HEK293 (cell line): ENCODE measurements around the gene SLC19A1.

Experiments
- CTCF ChIA-PET: fragments of 350-600 bp; formaldehyde crosslinking; extraction: SDS; loops from one replicate; lab custom pipeline; 2021; ENCODE audit warnings: antibody characterized with exemption; lab: Yijun Ruan, JAX
- POLR2A ChIA-PET: fragments of 300-600 bp; formaldehyde crosslinking; extraction: SDS; loops from one replicate; lab custom pipeline; 2020; ENCODE audit warnings: antibody characterized with exemption, inconsistent platforms; lab: Yijun Ruan, JAX
- H3K27ac ChIP-seq: fragments of 200-500 bp; sonication (Bioruptor generic); 2 replicates; pipeline ENCODE4 v1.5.1; 2014; ENCODE audit warnings: low read depth, low read length, control low read depth, inconsistent platforms; ENCODE audit errors: extremely low read depth
- H3K36me3 ChIP-seq, 2 experiments: fragments of 200-500 bp in 1 of 2; sonication (Bioruptor generic) in 1 of 2; 1 replicate in 1 of 2; 2 replicates in 1 of 2; pipeline ENCODE4 v1.5.1; 2014 to 2017; ENCODE audit warnings: inconsistent platforms in 2 of 2, low read length in 2 of 2; ENCODE audit not compliant: control insufficient read depth in 2 of 2, insufficient read depth in 1 of 2
- H3K4me1 ChIP-seq: fragments of 200-500 bp; sonication (Bioruptor generic); 2 replicates; pipeline ENCODE4 v1.5.1; 2014; ENCODE audit warnings: mild to moderate bottlenecking, low read length, inconsistent platforms; ENCODE audit not compliant: control insufficient read depth, insufficient read depth
- H3K4me3 ChIP-seq: 2 replicates; pipeline ENCODE4 v1.5.1; 2011; ENCODE audit warnings: low read depth, mild to moderate bottlenecking, control low read depth, low read length, moderate library complexity
- H3K9me3 ChIP-seq: fragments of 200-500 bp; sonication (Bioruptor generic); 2 replicates; pipeline ENCODE4 v1.5.1; 2014; ENCODE audit warnings: low read depth, low read length, inconsistent platforms; ENCODE audit not compliant: control insufficient read depth, insufficient read depth
- KLF16 ChIP-seq: fragments of 450-650 bp; formaldehyde crosslinking; IDR thresholded peaks from 2 replicates; pipeline ENCODE4 v1.5.1; 2017; ENCODE audit warnings: missing biosample characterization, missing genetic modification characterization
- REPIN1 ChIP-seq: fragments of 450-650 bp; formaldehyde crosslinking; IDR thresholded peaks from 2 replicates; pipeline ENCODE4 v1.5.1; 2017; ENCODE audit warnings: missing biosample characterization, missing genetic modification characterization, low read depth
- SETDB1 ChIP-seq: IDR thresholded peaks from one replicate; pipeline ENCODE4 v1.6.1; 2017; ENCODE audit warnings: mild to moderate bottlenecking, low read length, moderate library complexity, mixed read lengths; ENCODE audit not compliant: insufficient read length
- TRIM28 ChIP-seq: IDR thresholded peaks from 2 replicates; pipeline ENCODE4 v1.6.1; 2011; ENCODE audit warnings: low read length, control low read depth, borderline replicate concordance
- ZBTB6 ChIP-seq: fragments of 450-650 bp; formaldehyde crosslinking; IDR thresholded peaks from 2 replicates; pipeline ENCODE4 v1.5.1; 2017; ENCODE audit warnings: missing biosample characterization, missing genetic modification characterization
- ZBTB8A ChIP-seq: fragments of 450-650 bp; formaldehyde crosslinking; IDR thresholded peaks from 2 replicates; pipeline ENCODE4 v1.5.1; 2016; ENCODE audit warnings: missing biosample characterization, missing genetic modification characterization
- ZFP69B ChIP-seq: fragments of 450-650 bp; formaldehyde crosslinking; IDR thresholded peaks from 2 replicates; pipeline ENCODE4 v1.5.1; 2016; ENCODE audit warnings: missing biosample characterization, missing genetic modification characterization
- ZIC2 ChIP-seq: fragments of 450-650 bp; formaldehyde crosslinking; IDR thresholded peaks from 2 replicates; pipeline ENCODE4 v1.5.1; 2016; ENCODE audit warnings: missing biosample characterization, missing genetic modification characterization
- ZNF174 ChIP-seq: fragments of 450-650 bp; formaldehyde crosslinking; IDR thresholded peaks from 2 replicates; pipeline ENCODE4 v1.5.0; 2017; ENCODE audit warnings: missing biosample characterization, mild to moderate bottlenecking, missing genetic modification characterization
- ZNF391 ChIP-seq: fragments of 450-650 bp; formaldehyde crosslinking; IDR thresholded peaks from 2 replicates; pipeline ENCODE4 v1.5.1; 2016; ENCODE audit warnings: low read depth, missing biosample characterization, missing genetic modification characterization, borderline replicate concordance
- ZNF549 ChIP-seq: fragments of 450-650 bp; IDR thresholded peaks from 2 replicates; pipeline ENCODE4 v1.5.1; 2018; ENCODE audit warnings: missing biosample characterization, missing genetic modification characterization, mild to moderate bottlenecking, inconsistent platforms, moderate library complexity
- ZNF596 ChIP-seq: fragments of 450-650 bp; IDR thresholded peaks from 2 replicates; pipeline ENCODE4 v1.5.0; 2018; ENCODE audit warnings: missing biosample characterization, mild to moderate bottlenecking, missing genetic modification characterization, moderate library complexity
- ZNF610 ChIP-seq: fragments of 450-650 bp; formaldehyde crosslinking; IDR thresholded peaks from 2 replicates; pipeline ENCODE4 v1.5.1; 2016; ENCODE audit warnings: missing biosample characterization, missing genetic modification characterization, borderline replicate concordance
- TF ChIP-seq, protein P1 (sequence below): fragments of 450-650 bp; formaldehyde crosslinking; conservative IDR thresholded peaks from 2 replicates; pipeline ENCODE4 v1.5.1; 2016; ENCODE audit warnings: low read depth, missing biosample characterization, missing genetic modification characterization
- TF ChIP-seq, protein P2 (sequence below): fragments of 450-650 bp; formaldehyde crosslinking; IDR thresholded peaks from 2 replicates; pipeline ENCODE4 v1.5.1; 2016; ENCODE audit warnings: missing biosample characterization, missing genetic modification characterization

The SLC19A1 gene

DNA sequence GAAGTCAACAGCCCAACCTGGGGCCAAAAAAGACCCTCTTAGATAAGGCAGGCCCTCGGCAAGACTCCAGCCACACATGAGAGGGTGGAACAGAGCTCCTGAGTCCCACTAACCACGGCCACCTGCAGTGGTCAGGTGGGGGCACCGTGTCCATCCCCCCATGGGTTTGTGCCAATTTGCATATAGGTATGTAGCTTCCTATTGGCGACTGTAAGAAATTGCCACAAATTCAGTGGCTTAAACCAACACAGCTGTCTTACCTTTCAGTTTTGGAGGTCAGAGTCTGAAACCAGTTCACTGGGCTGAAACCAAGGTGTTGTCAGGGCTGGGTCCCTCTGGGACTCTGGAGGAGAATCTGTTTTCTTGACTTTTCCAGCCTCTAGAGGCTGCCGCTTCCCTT lies 77.9 kb downstream of the SLC19A1 start:
- H3K27ac ChIP-seq: no peak overlapping the region
- POLR2A ChIA-PET: no interaction called here
- CTCF ChIA-PET: interaction anchor here (2.0 kb wide), 1 partner anchor 13 kb away, joined by 8 read pairs; no protein-coding TSS in a partner anchor

GRCh38 chr21:45463871-45464270 lies 78.4 kb downstream of the SLC19A1 start:
- no peaks in the 10 kb centered on the region; the same call in 1 of the 2 replicates for H3K9me3 ChIP-seq
- TF ChIP-seq, protein P1, sequence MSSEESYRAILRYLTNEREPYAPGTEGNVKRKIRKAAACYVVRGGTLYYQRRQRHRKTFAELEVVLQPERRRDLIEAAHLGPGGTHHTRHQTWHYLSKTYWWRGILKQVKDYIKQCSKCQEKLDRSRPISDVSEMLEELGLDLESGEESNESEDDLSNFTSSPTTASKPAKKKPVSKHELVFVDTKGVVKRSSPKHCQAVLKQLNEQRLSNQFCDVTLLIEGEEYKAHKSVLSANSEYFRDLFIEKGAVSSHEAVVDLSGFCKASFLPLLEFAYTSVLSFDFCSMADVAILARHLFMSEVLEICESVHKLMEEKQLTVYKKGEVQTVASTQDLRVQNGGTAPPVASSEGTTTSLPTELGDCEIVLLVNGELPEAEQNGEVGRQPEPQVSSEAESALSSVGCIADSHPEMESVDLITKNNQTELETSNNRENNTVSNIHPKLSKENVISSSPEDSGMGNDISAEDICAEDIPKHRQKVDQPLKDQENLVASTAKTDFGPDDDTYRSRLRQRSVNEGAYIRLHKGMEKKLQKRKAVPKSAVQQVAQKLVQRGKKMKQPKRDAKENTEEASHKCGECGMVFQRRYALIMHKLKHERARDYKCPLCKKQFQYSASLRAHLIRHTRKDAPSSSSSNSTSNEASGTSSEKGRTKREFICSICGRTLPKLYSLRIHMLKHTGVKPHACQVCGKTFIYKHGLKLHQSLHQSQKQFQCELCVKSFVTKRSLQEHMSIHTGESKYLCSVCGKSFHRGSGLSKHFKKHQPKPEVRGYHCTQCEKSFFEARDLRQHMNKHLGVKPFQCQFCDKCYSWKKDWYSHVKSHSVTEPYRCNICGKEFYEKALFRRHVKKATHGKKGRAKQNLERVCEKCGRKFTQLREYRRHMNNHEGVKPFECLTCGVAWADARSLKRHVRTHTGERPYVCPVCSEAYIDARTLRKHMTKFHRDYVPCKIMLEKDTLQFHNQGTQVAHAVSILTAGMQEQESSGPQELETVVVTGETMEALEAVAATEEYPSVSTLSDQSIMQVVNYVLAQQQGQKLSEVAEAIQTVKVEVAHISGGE (tag by site-specific recombination): no peak
- TF ChIP-seq ZFP69B (tag by site-specific recombination): no peak
- H3K27ac ChIP-seq: no peak overlapping the region
- peaks cover 0 to 10% of the 10 kb centered on the region in 2 experiments; a peak in 2 of 3 replicates for H3K36me3 ChIP-seq
- CTCF ChIA-PET: interaction anchor here (2.0 kb wide), 1 partner anchor 14 kb away, joined by 8 read pairs; no protein-coding TSS in a partner anchor
- H3K4me1 ChIP-seq: no peaks in the 10 kb centered on the region
- no peak overlapping the region for H3K4me3 ChIP-seq
- POLR2A ChIA-PET: no interaction called here

More for the DNA sequence above, 77.9 kb downstream of the SLC19A1 start:
- TF ChIP-seq ZNF610 (tag by site-specific recombination) (no peak), KLF16 (no peak), REPIN1 (tag by site-specific recombination) (no peak), ZBTB8A (no peak), ZIC2 (tag by site-specific recombination) (no peak), ZNF549 (tag by site-specific recombination) (no peak)
- TF ChIP-seq, protein P2, sequence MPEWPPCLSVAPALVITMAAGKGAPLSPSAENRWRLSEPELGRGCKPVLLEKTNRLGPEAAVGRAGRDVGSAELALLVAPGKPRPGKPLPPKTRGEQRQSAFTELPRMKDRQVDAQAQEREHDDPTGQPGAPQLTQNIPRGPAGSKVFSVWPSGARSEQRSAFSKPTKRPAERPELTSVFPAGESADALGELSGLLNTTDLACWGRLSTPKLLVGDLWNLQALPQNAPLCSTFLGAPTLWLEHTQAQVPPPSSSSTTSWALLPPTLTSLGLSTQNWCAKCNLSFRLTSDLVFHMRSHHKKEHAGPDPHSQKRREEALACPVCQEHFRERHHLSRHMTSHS: no peak
- H3K4me1 ChIP-seq: no peaks in the 10 kb centered on the region
- no peaks in the 10 kb centered on the region; the same call in 1 of the 2 replicates for H3K9me3 ChIP-seq
- H3K4me3 ChIP-seq: no peak overlapping the region
- H3K36me3 ChIP-seq: peaks cover 0 to 13% of the 10 kb centered on the region in 2 experiments; a peak in 2 of 3 replicates

DNA sequence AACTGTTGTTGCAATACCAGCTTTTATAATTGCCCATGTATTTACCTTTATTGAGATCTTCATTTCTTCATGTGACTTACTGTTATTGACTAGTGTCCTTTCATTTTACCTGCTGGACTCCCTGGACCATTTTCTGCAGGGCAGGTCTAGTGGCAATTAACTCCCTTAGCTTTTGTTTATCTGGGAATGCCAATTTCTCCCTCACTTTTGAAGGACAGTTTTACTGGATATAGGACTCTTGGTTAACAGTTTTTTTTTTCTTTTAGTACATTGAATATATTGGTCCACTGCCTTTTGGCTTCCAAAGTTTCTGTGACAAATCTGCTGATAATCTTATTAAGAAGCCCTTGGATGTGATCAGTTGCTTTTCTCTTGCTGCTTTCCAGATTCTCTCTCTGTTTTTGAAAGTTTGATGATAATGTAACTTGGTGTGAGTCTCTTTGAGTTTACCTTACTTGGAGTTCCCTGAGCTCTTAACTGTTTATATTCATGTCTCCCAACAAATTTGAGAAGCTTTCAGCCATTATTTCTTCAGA lies 80.4 kb downstream of the SLC19A1 start:
- no peaks in the 10 kb centered on the region; the same call in 1 of the 2 replicates for H3K9me3 ChIP-seq
- peaks cover 0 to 7% of the 10 kb centered on the region in 2 experiments; a peak in 2 of 3 replicates for H3K36me3 ChIP-seq
- ChIA-PET POLR2A (no interaction called here), CTCF (interaction anchor here (0.6 to 1.6 kb wide), 6 partner anchors 16 to 325 kb away, joined by 3 to 9 read pairs (median 4); no protein-coding TSS in a partner anchor)
- H3K4me1 ChIP-seq: no peaks in the 10 kb centered on the region
- H3K4me3 ChIP-seq: no peak overlapping the region
- TF ChIP-seq ZBTB6 (no peak), SETDB1 (peak; percentile 93), ZNF391 (tag by site-specific recombination) (no peak), ZIC2 (tag by site-specific recombination) (no peak), TRIM28 (peak; percentile 72; the same call in 1 of the 2 replicates), ZNF596 (no peak), ZNF174 (no peak)
- no peak overlapping the region for H3K27ac ChIP-seq
